ENCODE data around the gene TPCN1.

Gene TPCN1

DNA sequence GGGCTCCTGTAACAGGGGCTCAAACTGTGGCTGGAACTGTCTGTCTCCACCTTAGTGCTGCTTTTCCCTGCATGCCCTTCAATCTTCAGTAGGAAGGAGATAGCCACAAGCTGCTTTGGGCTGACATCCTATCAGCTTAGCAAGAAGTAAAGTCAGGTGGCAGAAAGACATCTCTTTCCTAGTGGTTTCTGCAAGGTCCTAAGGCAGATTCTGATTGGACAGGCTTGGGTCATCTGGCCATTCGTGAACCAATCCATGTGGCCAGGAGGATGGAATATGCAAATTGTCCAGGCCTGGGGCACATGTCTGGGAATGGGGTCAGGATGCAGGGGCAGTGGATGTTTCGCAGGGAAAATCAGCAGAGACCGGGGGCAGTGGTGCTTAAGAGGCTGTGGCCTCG lies 30.5 kb upstream of the TPCN1 start:
- peak; percentile 29 for DNase-seq
- peaks cover 9% of the 10 kb centered on the region for H3K36me3 ChIP-seq (replicated peaks)

DNA sequence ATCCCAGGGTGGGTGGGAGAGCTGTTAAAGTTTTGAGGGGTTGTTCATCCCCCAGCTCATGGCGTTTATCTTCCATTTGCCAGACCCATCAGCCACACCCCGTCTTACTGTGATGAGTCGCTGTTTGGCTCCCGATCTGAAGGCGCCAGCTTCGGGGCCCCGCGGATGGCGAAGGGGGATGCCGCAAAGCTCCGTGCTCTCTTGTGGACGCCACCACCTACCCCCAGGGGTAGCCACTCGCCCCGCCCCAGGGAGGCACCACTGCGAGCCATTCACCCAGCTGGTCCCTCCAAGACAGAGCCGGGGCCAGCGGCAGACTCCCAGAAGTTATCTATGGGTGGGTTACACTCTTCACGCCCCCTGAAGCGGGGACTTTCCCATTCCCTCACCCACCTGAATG lies 30.0 kb upstream of the TPCN1 start:
- TF ChIP-seq, protein P1, sequence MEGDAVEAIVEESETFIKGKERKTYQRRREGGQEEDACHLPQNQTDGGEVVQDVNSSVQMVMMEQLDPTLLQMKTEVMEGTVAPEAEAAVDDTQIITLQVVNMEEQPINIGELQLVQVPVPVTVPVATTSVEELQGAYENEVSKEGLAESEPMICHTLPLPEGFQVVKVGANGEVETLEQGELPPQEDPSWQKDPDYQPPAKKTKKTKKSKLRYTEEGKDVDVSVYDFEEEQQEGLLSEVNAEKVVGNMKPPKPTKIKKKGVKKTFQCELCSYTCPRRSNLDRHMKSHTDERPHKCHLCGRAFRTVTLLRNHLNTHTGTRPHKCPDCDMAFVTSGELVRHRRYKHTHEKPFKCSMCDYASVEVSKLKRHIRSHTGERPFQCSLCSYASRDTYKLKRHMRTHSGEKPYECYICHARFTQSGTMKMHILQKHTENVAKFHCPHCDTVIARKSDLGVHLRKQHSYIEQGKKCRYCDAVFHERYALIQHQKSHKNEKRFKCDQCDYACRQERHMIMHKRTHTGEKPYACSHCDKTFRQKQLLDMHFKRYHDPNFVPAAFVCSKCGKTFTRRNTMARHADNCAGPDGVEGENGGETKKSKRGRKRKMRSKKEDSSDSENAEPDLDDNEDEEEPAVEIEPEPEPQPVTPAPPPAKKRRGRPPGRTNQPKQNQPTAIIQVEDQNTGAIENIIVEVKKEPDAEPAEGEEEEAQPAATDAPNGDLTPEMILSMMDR (IDR thresholded peaks at IDR 0.05; ENCODE audit: low read depth, low read length, missing control alignments) = no peak
- DNase-seq = no peak
- H3K27me3 ChIP-seq (replicated peaks) = no peaks in the 10 kb centered on the region
- H3K4me3 ChIP-seq (ENCODE audit: low read depth, low read length) = no peak overlapping the region
- H3K27ac ChIP-seq = no peak overlapping the region
- in situ Hi-C loops (cut with HindIII; ENCODE audit: low pct_ligation_motif_present, low sequenced_read_pairs) = no loop called here
- peaks cover 9% of the 10 kb centered on the region for H3K36me3 ChIP-seq (replicated peaks)

More for the DNA sequence above, 30.5 kb upstream of the TPCN1 start:
- H3K27ac ChIP-seq = no peak overlapping the region
- no peaks in the 10 kb centered on the region for H3K27me3 ChIP-seq (replicated peaks)
- TF ChIP-seq, protein P1 (IDR thresholded peaks at IDR 0.05; ENCODE audit: low read depth, low read length, missing control alignments) = no peak
- in situ Hi-C loops (cut with HindIII; ENCODE audit: low pct_ligation_motif_present, low sequenced_read_pairs) = no loop called here
- H3K4me3 ChIP-seq (ENCODE audit: low read depth, low read length) = no peak overlapping the region

DNA sequence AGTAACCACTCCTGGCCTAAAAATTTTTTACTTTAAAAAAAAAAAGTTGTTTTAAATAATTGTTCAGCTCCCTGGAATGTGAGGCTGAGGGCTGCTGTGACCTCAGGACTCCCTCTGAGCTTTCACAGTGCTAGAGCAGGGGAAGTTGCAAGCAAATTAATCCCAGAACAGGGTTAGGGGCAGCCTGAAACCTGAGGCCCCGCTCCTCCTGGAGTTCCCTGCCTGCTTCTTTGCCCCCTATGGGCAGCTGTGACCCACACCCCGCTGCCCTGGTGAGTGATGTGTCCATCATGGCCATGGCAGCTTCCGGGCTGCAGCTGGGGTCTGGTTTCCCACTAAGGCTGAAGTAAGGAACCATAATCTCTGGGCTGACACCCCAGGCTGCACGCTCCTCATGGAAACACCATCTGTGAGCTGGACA lies 26.3 kb upstream of the TPCN1 start:
- H3K36me3 ChIP-seq (replicated peaks) = peaks cover 9% of the 10 kb centered on the region
- TF ChIP-seq, protein P1 (IDR thresholded peaks at IDR 0.05; ENCODE audit: low read depth, low read length, missing control alignments) = no peak
- in situ Hi-C loops (cut with HindIII; ENCODE audit: low pct_ligation_motif_present, low sequenced_read_pairs) = no loop called here
- no peaks in the 10 kb centered on the region for H3K27me3 ChIP-seq (replicated peaks)
- peak overlapping the region; percentile 70 for H3K27ac ChIP-seq
- peak; percentile 54 for DNase-seq
- H3K4me3 ChIP-seq (ENCODE audit: low read depth, low read length) = no peak overlapping the region

DNA sequence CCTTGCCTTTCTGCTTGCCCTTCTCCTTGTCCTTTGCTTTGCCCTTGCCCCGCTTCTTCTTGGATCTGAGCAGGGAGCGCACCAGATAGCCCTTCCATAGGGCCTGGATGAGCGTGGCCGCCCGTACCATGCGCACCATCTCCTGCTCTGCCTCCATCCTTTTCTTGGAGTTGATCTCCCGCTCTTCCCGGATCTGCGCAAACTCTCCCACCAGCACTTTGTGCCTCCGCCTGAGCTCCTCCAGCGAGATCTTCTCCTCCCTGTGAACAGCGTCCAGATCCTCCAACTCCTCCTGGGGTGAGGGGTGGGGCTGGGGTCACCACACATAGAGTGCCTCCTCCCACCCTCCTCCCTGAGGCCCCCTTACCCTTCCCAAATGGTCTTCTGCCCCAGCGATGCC lies 25.7 kb upstream of the TPCN1 start:
- Histone ChIP-seq H3K27ac (peak overlapping the region; percentile 70), H3K4me3 (ENCODE audit: low read depth, low read length) (no peak overlapping the region)

DNA sequence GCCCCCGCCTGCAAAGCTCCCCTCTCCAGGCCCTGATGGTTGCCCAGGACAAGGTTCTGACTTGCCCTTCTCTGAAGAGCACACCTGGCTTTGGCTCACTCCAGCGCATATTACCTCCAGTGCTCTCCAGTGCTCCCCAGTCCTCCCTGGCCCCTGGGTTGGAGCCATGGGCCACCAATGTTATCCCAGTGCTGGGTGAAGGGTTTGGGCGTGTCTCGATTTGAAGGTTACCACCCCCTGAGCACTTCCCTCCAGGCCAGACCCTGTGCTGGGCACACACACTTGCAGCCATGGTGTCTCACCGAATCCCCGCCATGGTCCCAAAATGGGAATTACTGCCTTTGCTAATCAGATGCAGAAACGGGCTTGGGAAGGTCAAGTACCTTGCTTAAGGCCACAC lies 24.7 kb upstream of the TPCN1 start:
- peaks cover 7% of the 10 kb centered on the region for H3K36me3 ChIP-seq (replicated peaks)
- in situ Hi-C loops (cut with HindIII; ENCODE audit: low pct_ligation_motif_present, low sequenced_read_pairs) = no loop called here
- DNase-seq = no peak
- TF ChIP-seq, protein P1 (IDR thresholded peaks at IDR 0.05; ENCODE audit: low read depth, low read length, missing control alignments) = no peak
- no peak overlapping the region for H3K27ac ChIP-seq
- H3K4me3 ChIP-seq (ENCODE audit: low read depth, low read length) = no peak overlapping the region
- H3K27me3 ChIP-seq (replicated peaks) = no peaks in the 10 kb centered on the region

More for the DNA sequence above, 25.7 kb upstream of the TPCN1 start:
- Histone ChIP-seq H3K36me3 (replicated peaks) (peaks cover 9% of the 10 kb centered on the region), H3K27me3 (replicated peaks) (no peaks in the 10 kb centered on the region)
- in situ Hi-C loops (cut with HindIII; ENCODE audit: low pct_ligation_motif_present, low sequenced_read_pairs) = no loop called here
- no peak for DNase-seq
- TF ChIP-seq, protein P1 (IDR thresholded peaks at IDR 0.05; ENCODE audit: low read depth, low read length, missing control alignments) = no peak

DNA sequence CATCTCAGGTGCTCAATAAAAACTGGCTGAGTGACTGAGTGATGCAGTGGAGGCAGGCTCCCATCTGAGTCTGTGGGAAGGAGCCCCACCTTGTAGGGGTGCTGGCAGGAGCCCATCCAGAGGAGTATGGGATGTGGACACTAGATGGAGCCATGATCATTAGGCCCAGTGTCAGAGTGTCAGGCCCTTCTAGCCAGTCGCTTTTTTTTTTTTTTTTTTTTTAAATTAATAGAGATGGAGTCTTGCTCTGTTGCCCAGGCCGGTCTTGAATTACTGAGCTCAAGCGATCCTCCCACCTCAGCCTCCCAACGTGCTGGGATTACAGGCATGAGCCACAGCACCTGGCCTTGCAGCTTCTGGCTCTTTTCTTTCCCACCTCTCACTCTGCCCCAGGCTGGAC lies 24.3 kb upstream of the TPCN1 start:
- Histone ChIP-seq H3K27me3 (replicated peaks) (no peaks in the 10 kb centered on the region), H3K4me3 (ENCODE audit: low read depth, low read length) (no peak overlapping the region), H3K27ac (no peak overlapping the region), H3K36me3 (replicated peaks) (peaks cover 4% of the 10 kb centered on the region)
- TF ChIP-seq, protein P1 (IDR thresholded peaks at IDR 0.05; ENCODE audit: low read depth, low read length, missing control alignments) = peak; percentile 85
- in situ Hi-C loops (cut with HindIII; ENCODE audit: low pct_ligation_motif_present, low sequenced_read_pairs) = no loop called here
- DNase-seq = peak; percentile 77
